PFSK-1 (cell line): ENCODE measurements around the gene CACYBP.

Experiments used
- POLR2AphosphoS5 ChIP-seq: IDR thresholded peaks from 2 replicates; pipeline ENCODE4 v1.6.1; 2012; ENCODE audit warnings: low read depth, mild to moderate bottlenecking, control low read depth, low read length, moderate library complexity
- REST ChIP-seq, 2 experiments: IDR thresholded peaks; 2 replicates each; pipeline versions ENCODE4 v1.6.1 to v1.8.0; 2011 to 2012; ENCODE audit warnings: low read depth in 2 of 2, low read length in 2 of 2, control low read depth in 1 of 2, inconsistent platforms in 1 of 2, mild to moderate bottlenecking in 1 of 2, moderate library complexity in 1 of 2; ENCODE audit not compliant: insufficient read depth in 1 of 2
- SIN3A ChIP-seq: IDR thresholded peaks from 2 replicates; pipeline ENCODE4 v1.6.1; 2012; ENCODE audit warnings: mild to moderate bottlenecking, low read length, moderate library complexity, borderline replicate concordance; ENCODE audit not compliant: insufficient read depth
- TAF1 ChIP-seq: IDR thresholded peaks from 2 replicates; pipeline ENCODE4 v1.6.1; 2012; ENCODE audit warnings: low read length, control low read depth, borderline replicate concordance; ENCODE audit not compliant: insufficient read depth

GRCh38 chr1:174984952-174985351 lies 14.8 kb upstream of the CACYBP start:
- TF ChIP-seq REST (IDR thresholded peaks at IDR 0.05; ENCODE audit: insufficient read depth in 1 of 2, low read depth in 2 of 2, low read length in 2 of 2) (no peak), POLR2AphosphoS5 (no peak), SIN3A (no peak), TAF1 (no peak)
